HepG2 (cell line): ENCODE results near the gene EVI5. TPM values are rescaled to one million over a fixed set of nuclear protein-coding genes. Genes with fewer than 3 reads are reported as not detected.

Experiments used
- AKNA ChIP-seq: sonication (generic); formaldehyde crosslinking; IDR thresholded peaks from 2 replicates; pipeline ENCODE4 v1.4.0; 2020; ENCODE audit warnings: missing genetic modification reagents, borderline replicate concordance
- GATAD1 ChIP-seq: IDR thresholded peaks from 2 replicates; pipeline ENCODE4 v1.6.1; 2016; ENCODE audit warnings: missing genetic modification reagents, missing compliant biosample characterization
- GZF1 ChIP-seq: sonication (generic); formaldehyde crosslinking; IDR thresholded peaks from 2 replicates; pipeline ENCODE4 v1.5.1; 2020; ENCODE audit warnings: mild to moderate bottlenecking, missing genetic modification reagents
- HDAC2 ChIP-seq: sonication (generic); formaldehyde crosslinking; IDR thresholded peaks from 2 replicates; pipeline ENCODE4 v1.4.0; 2020; ENCODE audit warnings: missing genetic modification reagents
- IRX3 ChIP-seq: sonication (generic); formaldehyde crosslinking; IDR thresholded peaks from 2 replicates; pipeline ENCODE4 v1.8.1; 2023; ENCODE audit warnings: mild to moderate bottlenecking, low read depth, missing genetic modification reagents, borderline replicate concordance
- JUN ChIP-seq: sonication (generic); formaldehyde crosslinking; IDR thresholded peaks from 2 replicates; pipeline ENCODE4 v1.4.0; 2020; ENCODE audit warnings: mild to moderate bottlenecking, missing genetic modification reagents
- KLF16 ChIP-seq, 2 experiments: sonication (generic) in 1 of 2; formaldehyde crosslinking in 1 of 2; IDR thresholded peaks; 2 replicates each; pipeline versions ENCODE4 v1.6.1 to v1.8.0; 2016 to 2023; ENCODE audit warnings: missing genetic modification reagents in 2 of 2, missing compliant biosample characterization in 1 of 2
- MED13 ChIP-seq: sonication (generic); formaldehyde crosslinking; IDR thresholded peaks from 2 replicates; pipeline ENCODE4 v1.5.0; 2020; ENCODE audit warnings: missing genetic modification reagents
- MXD3 ChIP-seq: IDR thresholded peaks from 2 replicates; pipeline ENCODE4 v1.6.1; 2016; ENCODE audit warnings: mild to moderate bottlenecking, missing biosample characterization, missing genetic modification reagents
- MYNN ChIP-seq: sonication (generic); formaldehyde crosslinking; IDR thresholded peaks from 2 replicates; pipeline ENCODE4 v1.4.0; 2020; ENCODE audit warnings: mild to moderate bottlenecking, low read depth, missing genetic modification reagents
- TCF7L2 ChIP-seq: IDR thresholded peaks from 2 replicates; pipeline ENCODE4 v1.6.1; 2011; ENCODE audit warnings: mild to moderate bottlenecking, low read depth, low read length, moderate library complexity
- ZFP91 ChIP-seq: sonication (generic); formaldehyde crosslinking; IDR thresholded peaks from 2 replicates; pipeline ENCODE4 v1.9.0; 2022; ENCODE audit warnings: missing genetic modification reagents, mild to moderate bottlenecking, borderline replicate concordance
- ZNF275 ChIP-seq: sonication (generic); formaldehyde crosslinking; IDR thresholded peaks from 2 replicates; pipeline ENCODE4 v1.8.0; 2022; ENCODE audit warnings: missing genetic modification reagents, mild to moderate bottlenecking, inconsistent platforms, borderline replicate concordance
- ZNF280B ChIP-seq: sonication (generic); formaldehyde crosslinking; IDR thresholded peaks from 2 replicates; pipeline ENCODE4 v1.5.0; 2020; ENCODE audit warnings: missing genetic modification reagents, mild to moderate bottlenecking, borderline replicate concordance
- ZNF530 ChIP-seq: sonication (generic); formaldehyde crosslinking; IDR thresholded peaks from 2 replicates; pipeline ENCODE4 v1.5.0; 2020; ENCODE audit warnings: low read depth, mild to moderate bottlenecking, missing genetic modification reagents
- ZNF678 ChIP-seq: sonication (generic); formaldehyde crosslinking; IDR thresholded peaks from 2 replicates; pipeline ENCODE4 v1.4.0; 2020; ENCODE audit warnings: mild to moderate bottlenecking, missing genetic modification reagents
- ZNF766 ChIP-seq: sonication (generic); formaldehyde crosslinking; IDR thresholded peaks from 2 replicates; pipeline ENCODE4 v1.5.0; 2020; ENCODE audit warnings: missing genetic modification reagents, borderline replicate concordance
- ZNF883 ChIP-seq: sonication (generic); formaldehyde crosslinking; IDR thresholded peaks from 2 replicates; pipeline ENCODE4 v1.5.1; 2020; ENCODE audit warnings: mild to moderate bottlenecking, missing genetic modification reagents; ENCODE audit errors: not compliant biosample characterization
- polyA plus RNA-seq, 8 experiments: library from polyadenylated mRNA; depleted of rRNA in 3 of 8; stranded (reverse) in 7 of 8; unstranded in 1 of 8; fragments of >200 nt; fragmentation: Illumina TruSeq in 4 of 8; extraction: Trizol in 4 of 8; gene quantifications; 2 replicates each; pipeline versions ENCODE4 v1.2.1 to v1.2.3, GENCODE V29; 2011 to 2016; ENCODE audit warnings: low read depth in 4 of 8, missing spikeins in 1 of 8, mixed read lengths in 1 of 8; ENCODE audit not compliant: insufficient read depth in 1 of 8
- total RNA-seq, 5 experiments: library from RNA; depleted of rRNA; stranded (reverse); fragments of >200 nt; fragmentation: Illumina TruSeq; extraction: Trizol; gene quantifications; 2 replicates each; pipeline ENCODE4 v1.2.3, GENCODE V29; 2016; ENCODE audit warnings: low read depth in 1 of 5

Gene EVI5
- total and polyA plus RNA-seq, 2 of the 13 experiments (the other 11 are each of a cell fraction or from before 2014, with no cell fraction given): 4.0 to 12.6 TPM

- TF ChIP-seq AKNA (peak; percentile 88; the same call in 1 of the 2 replicates), IRX3 (CRISPR knock-in tag) (peak; percentile 71; the same call in 1 of the 2 replicates), GATAD1 (CRISPR knock-in tag) (peak; percentile 94), ZNF678 (peak; percentile 70; the same call in 1 of the 2 replicates), MED13 (no peak; the same call in 1 of the 2 replicates), MXD3 (CRISPR knock-in tag) (peak; percentile 89), MYNN (CRISPR knock-in tag) (no peak), ZNF766 (CRISPR knock-in tag) (peak; percentile 64; the same call in 1 of the 2 replicates), ZFP91 (peak; percentile 97), ZNF530 (CRISPR knock-in tag) (0 out of 2 replicates have a peak, but pooled peaks have one; percentile 80), ZNF883 (peak; percentile 98), JUN (CRISPR knock-in tag) (peak; percentile 59; the same call in 1 of the 2 replicates), ZNF275 (peak; percentile 99; the same call in 1 of the 2 replicates), ZNF280B (peak; percentile 94; the same call in 1 of the 2 replicates), TCF7L2 (no peak), HDAC2 (CRISPR knock-in tag) (peak; percentile 83), KLF16 (CRISPR knock-in tag; IDR thresholded peaks at IDR 0.05) (peak; percentile 79 to 95; a peak in 3 of 4 replicates), GZF1 (CRISPR knock-in tag) (peak; percentile 55; the same call in 1 of the 2 replicates)
These were observed 47.0 kb upstream of the EVI5 start, which contains the start of gene RPL5 (continued) for GRCh38 chr1:92831762-92832536.
